Kidney epithelial cell (primary cell): ENCODE data around the gene GREM2. TPM values are rescaled to one million over a fixed set of nuclear protein-coding genes. Genes with fewer than 3 reads are reported as not detected.

Experiments used
- DNase-seq: peaks from one replicate; pipeline ENCODE4 v3.0.0-alpha.2; 2010; ENCODE audit warnings: low read depth
- H3K27me3 ChIP-seq: 2 replicates; pipeline ENCODE4 v1.6.0; 2011; ENCODE audit warnings: low read length; ENCODE audit not compliant: control insufficient read depth, insufficient read depth
- H3K36me3 ChIP-seq: 2 replicates; pipeline ENCODE4 v1.5.1; 2011; ENCODE audit warnings: low read length; ENCODE audit not compliant: control insufficient read depth, insufficient read depth
- H3K4me3 ChIP-seq: 2 replicates; pipeline ENCODE4 v1.5.1; 2011; ENCODE audit warnings: low read depth, mild to moderate bottlenecking, control low read depth, low read length
- total RNA-seq: library from RNA; depleted of rRNA; stranded (reverse); fragments of >200 nt; gene quantifications from 2 replicates; pipeline ENCODE4 v1.2.3, GENCODE V29; 2015
- TF ChIP-seq, protein P1 (sequence below): IDR thresholded peaks from 2 replicates; pipeline ENCODE4 v1.5.1; 2011; ENCODE audit warnings: mild to moderate bottlenecking, moderate library complexity, low read length, control low read depth, inconsistent platforms; ENCODE audit not compliant: insufficient read depth, poor library complexity, severe bottlenecking

Gene GREM2
- total RNA-seq, 1 donor from 2014 or later: 0.04 TPM

GRCh38 chr1:240650877-240651276 is 38.9 kb upstream of the GREM2 start:
- Histone ChIP-seq H3K36me3 (no peaks in the 10 kb centered on the region), H3K4me3 (no peak overlapping the region), H3K27me3 (no peaks in the 10 kb centered on the region)
- no peak for DNase-seq
- TF ChIP-seq, protein P1, sequence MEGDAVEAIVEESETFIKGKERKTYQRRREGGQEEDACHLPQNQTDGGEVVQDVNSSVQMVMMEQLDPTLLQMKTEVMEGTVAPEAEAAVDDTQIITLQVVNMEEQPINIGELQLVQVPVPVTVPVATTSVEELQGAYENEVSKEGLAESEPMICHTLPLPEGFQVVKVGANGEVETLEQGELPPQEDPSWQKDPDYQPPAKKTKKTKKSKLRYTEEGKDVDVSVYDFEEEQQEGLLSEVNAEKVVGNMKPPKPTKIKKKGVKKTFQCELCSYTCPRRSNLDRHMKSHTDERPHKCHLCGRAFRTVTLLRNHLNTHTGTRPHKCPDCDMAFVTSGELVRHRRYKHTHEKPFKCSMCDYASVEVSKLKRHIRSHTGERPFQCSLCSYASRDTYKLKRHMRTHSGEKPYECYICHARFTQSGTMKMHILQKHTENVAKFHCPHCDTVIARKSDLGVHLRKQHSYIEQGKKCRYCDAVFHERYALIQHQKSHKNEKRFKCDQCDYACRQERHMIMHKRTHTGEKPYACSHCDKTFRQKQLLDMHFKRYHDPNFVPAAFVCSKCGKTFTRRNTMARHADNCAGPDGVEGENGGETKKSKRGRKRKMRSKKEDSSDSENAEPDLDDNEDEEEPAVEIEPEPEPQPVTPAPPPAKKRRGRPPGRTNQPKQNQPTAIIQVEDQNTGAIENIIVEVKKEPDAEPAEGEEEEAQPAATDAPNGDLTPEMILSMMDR: no peak

DNA sequence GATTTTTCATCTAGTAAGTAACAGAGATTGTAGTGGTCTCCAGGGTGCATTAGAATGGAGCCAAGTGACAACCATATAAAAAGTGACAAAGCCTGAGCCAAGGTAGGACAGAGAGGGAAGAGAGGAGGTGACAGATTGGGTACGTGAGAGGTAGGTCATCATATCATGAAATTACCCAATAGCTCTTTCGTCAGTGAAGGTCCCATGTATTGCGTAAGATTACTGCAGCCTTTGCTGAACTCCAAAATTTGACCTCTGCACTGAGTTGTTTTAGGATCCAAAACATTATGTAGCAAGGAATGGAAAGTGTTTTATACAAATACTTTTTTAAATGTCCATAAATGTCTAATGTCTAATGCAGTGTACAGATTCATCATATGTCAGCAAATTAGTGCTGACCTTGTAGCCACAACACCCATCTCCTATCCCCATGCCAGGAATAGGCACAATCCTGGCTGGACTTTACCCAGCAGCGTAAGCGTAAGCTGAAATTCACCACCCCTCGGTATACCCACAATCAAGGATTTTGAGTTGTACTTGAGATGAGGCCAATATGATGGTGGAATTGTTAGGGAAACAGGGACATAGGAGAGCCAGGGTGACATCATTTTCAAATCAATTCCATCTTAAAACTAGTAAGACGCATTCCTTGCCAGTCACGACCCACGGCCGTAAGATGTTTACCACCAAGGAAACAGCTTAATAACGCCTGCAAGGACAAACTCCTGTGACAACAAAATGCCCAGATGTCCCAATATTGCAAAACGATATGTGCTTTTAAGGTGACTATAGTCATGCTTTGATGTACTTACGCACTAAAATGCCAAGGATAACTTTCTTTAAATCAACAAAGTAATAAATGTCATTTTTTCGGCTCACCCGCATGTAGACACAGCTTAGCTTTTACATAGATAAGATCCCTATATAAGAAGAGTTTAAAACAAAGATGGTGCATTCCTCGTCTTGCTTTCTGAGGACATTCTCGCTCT is 38.1 kb upstream of the GREM2 start:
- DNase-seq: no peak
- H3K36me3 ChIP-seq: no peaks in the 10 kb centered on the region
- no peak overlapping the region for H3K4me3 ChIP-seq
- no peaks in the 10 kb centered on the region for H3K27me3 ChIP-seq
- TF ChIP-seq, protein P1: no peak

DNA sequence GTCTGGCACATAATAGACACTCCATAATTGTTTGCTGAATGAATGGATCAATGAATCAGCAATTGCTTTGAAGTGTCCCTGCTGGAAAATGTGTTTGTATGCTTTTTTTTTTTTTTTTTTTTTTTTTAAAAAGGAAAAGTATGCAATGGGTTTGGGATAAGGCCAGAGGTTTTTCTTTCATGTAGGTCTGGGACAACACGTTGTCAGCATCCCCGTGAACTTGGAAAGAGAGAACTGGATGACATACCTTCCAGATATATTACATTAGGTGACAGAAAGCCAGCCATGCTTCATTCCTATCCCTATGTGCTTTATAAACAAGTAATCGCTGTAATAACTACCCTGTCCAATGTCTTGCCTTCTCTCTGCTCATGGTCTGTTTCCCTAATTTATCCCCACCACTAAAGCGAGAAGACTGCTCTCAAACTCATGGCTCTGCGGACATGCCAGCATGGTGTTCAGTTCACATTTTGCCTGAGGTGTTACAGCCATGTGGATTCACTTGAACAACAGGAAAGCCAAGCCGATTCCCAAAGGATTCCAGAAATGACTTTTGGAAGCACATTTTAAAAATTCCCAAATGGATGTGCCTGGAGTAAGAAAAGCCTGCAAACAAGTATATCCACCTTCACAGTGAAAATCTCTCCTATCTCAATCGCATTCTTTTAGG is 34.8 kb upstream of the GREM2 start:
- Histone ChIP-seq H3K4me3 (no peak overlapping the region), H3K27me3 (no peaks in the 10 kb centered on the region), H3K36me3 (no peaks in the 10 kb centered on the region)
- TF ChIP-seq, protein P1: no peak
- DNase-seq: no peak

DNA sequence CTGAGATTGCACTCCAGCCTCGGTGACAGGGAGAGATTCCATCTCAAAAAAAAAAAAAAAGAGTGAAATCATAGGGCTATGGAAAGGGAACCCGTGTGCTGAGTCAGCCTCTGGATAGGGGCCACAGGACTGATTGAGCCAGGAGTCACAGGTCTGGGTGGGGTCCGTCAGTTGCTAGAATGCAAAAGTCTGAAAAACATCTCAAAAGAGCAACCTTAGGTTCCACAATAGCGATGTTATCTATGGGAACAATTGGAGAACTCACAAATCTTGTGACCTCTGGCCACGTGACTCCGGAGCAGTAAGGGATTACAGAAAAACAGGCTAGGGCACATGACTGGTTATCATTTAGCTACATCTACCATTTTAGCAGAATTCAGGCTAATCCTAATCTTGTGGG is 32.8 kb upstream of the GREM2 start:
- H3K4me3 ChIP-seq: no peak overlapping the region
- H3K27me3 ChIP-seq: no peaks in the 10 kb centered on the region
- no peaks in the 10 kb centered on the region for H3K36me3 ChIP-seq
- no peak for DNase-seq
- TF ChIP-seq, protein P1: no peak

DNA sequence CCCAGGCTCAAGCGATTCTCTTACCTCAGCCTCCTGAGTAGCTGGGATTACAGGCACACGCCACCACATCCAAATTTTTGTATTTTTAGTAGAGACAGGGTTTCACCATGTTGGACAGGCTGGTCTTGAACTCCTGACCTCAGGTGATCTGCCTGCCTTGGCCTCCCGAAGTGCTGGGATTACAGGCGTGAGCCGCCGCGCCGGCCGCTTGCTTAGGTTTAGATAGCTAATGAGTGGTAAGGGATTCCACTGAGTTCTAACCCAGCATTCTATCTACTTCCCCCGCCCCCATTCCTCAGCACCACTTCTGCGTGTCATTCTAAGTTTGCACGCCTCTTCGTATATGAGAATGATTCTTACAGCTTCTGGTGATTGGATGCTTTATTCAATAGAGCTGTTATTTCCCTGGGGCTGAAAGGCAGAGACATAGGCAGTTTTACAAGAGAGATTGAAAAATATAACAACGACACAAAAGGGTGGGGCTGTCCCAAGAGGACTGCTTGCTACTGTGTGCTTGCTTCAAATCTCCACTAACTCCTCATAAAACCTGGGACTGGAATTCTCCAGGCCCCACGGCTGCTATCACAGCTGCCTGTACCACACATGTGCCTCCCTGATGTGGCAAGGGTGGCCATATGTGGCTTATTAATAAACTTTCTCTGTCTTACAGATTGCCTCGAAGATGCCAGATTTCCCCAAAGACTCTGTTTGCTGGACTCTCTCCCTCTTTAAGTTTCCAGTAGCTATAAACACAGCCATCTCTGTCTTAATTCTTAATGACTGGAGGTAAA is 23.7 kb upstream of the GREM2 start:
- TF ChIP-seq, protein P1: no peak
- no peaks in the 10 kb centered on the region for H3K36me3 ChIP-seq
- no peak for DNase-seq

More for the DNA sequence above, 23.7 kb upstream of the GREM2 start:
- Histone ChIP-seq H3K27me3 (no peaks in the 10 kb centered on the region), H3K4me3 (no peak overlapping the region)
